ENCODE measurements around the gene KLRB1. TPM values are rescaled to one million over a fixed set of nuclear protein-coding genes. Genes with fewer than 3 reads are reported as not detected.
"Not testable (repeated sequence)": the region's sequence is repeated elsewhere in the genome, so short reads cannot be mapped to it uniquely, and the experiment has no call there.

The KLRB1 gene
- total and polyA plus RNA-seq, 4 donors, result 0.53 to 1.2 (median 0.96) TPM

DNA sequence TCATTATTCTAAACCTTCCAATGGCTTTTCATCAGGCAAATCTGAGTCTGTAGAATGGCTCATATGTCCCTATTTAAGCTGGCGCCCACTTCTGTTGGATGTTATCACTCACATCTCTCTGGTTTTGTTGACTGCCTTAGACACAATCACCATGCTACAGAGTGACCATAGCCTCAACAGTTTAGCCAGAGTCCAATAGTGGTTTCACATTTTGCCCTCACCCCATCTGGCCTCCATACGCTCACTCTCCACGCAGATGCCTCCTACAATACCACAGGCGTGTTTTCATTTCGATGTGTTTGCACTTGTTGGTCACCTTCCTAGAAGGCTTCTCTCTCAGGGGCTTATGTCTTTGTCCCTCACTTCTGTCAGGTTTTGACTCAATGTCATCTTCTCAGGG is 3.4 kb downstream of the KLRB1 start:
- Histone ChIP-seq H3K9ac (ENCODE audit: low read depth in 1 of 2, low read length in 2 of 2) (no peak overlapping the region), H3K4me1 (ENCODE audit: control insufficient read depth in 4 of 4, insufficient read depth in 4 of 4, low read length in 3 of 4) (no peaks in the 10 kb centered on the region), H3K4me3 (ENCODE audit: low read depth in 1 of 3, low read length in 3 of 3) (no peak overlapping the region), H3K27me3 (ENCODE audit: control insufficient read depth in 4 of 4, insufficient read depth in 4 of 4, low read length in 3 of 4) (no peaks in the 10 kb centered on the region), H3K36me3 (ENCODE audit: control insufficient read depth in 4 of 4, insufficient read depth in 3 of 4, low read depth in 1 of 4, low read length in 3 of 4) (no peaks in the 10 kb centered on the region), H3K27ac (ENCODE audit: low read depth in 1 of 2, low read length in 2 of 2) (no peak overlapping the region), H3K9me3 (ENCODE audit: control insufficient read depth in 4 of 4, low read length in 3 of 4) (no peaks in the 10 kb centered on the region)
- TF ChIP-seq EGR1 (IDR thresholded peaks at IDR 0.05; ENCODE audit: low read depth in 2 of 2) (no peak), RAD21 (IDR thresholded peaks at IDR 0.05) (no peak), RXRA (IDR thresholded peaks at IDR 0.05) (no peak), NR2F2 (IDR thresholded peaks at IDR 0.05) (no peak), GABPA (IDR thresholded peaks at IDR 0.05 in 1 of 2, conservative IDR thresholded peaks at IDR 0.05 in 1 of 2) (no peak), JUND (IDR thresholded peaks at IDR 0.05) (no peak), FOXA2 (IDR thresholded peaks at IDR 0.05) (no peak), SP1 (IDR thresholded peaks at IDR 0.05) (no peak), HNF4A (conservative IDR thresholded peaks at IDR 0.05) (no peak), HNF4G (IDR thresholded peaks at IDR 0.05) (no peak), TAF1 (conservative IDR thresholded peaks at IDR 0.05) (no peak), YY1 (IDR thresholded peaks at IDR 0.05) (no peak), FOXA1 (IDR thresholded peaks at IDR 0.05) (no peak)
- TF ChIP-seq, protein P1, sequence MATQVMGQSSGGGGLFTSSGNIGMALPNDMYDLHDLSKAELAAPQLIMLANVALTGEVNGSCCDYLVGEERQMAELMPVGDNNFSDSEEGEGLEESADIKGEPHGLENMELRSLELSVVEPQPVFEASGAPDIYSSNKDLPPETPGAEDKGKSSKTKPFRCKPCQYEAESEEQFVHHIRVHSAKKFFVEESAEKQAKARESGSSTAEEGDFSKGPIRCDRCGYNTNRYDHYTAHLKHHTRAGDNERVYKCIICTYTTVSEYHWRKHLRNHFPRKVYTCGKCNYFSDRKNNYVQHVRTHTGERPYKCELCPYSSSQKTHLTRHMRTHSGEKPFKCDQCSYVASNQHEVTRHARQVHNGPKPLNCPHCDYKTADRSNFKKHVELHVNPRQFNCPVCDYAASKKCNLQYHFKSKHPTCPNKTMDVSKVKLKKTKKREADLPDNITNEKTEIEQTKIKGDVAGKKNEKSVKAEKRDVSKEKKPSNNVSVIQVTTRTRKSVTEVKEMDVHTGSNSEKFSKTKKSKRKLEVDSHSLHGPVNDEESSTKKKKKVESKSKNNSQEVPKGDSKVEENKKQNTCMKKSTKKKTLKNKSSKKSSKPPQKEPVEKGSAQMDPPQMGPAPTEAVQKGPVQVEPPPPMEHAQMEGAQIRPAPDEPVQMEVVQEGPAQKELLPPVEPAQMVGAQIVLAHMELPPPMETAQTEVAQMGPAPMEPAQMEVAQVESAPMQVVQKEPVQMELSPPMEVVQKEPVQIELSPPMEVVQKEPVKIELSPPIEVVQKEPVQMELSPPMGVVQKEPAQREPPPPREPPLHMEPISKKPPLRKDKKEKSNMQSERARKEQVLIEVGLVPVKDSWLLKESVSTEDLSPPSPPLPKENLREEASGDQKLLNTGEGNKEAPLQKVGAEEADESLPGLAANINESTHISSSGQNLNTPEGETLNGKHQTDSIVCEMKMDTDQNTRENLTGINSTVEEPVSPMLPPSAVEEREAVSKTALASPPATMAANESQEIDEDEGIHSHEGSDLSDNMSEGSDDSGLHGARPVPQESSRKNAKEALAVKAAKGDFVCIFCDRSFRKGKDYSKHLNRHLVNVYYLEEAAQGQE (IDR thresholded peaks at IDR 0.05), result no peak
- TF ChIP-seq, protein P2, sequence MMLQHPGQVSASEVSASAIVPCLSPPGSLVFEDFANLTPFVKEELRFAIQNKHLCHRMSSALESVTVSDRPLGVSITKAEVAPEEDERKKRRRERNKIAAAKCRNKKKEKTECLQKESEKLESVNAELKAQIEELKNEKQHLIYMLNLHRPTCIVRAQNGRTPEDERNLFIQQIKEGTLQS (IDR thresholded peaks at IDR 0.05), result no peak
- TF ChIP-seq, protein P3, sequence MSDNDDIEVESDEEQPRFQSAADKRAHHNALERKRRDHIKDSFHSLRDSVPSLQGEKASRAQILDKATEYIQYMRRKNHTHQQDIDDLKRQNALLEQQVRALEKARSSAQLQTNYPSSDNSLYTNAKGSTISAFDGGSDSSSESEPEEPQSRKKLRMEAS (IDR thresholded peaks at IDR 0.05), result no peak
- TF ChIP-seq, protein P4, sequence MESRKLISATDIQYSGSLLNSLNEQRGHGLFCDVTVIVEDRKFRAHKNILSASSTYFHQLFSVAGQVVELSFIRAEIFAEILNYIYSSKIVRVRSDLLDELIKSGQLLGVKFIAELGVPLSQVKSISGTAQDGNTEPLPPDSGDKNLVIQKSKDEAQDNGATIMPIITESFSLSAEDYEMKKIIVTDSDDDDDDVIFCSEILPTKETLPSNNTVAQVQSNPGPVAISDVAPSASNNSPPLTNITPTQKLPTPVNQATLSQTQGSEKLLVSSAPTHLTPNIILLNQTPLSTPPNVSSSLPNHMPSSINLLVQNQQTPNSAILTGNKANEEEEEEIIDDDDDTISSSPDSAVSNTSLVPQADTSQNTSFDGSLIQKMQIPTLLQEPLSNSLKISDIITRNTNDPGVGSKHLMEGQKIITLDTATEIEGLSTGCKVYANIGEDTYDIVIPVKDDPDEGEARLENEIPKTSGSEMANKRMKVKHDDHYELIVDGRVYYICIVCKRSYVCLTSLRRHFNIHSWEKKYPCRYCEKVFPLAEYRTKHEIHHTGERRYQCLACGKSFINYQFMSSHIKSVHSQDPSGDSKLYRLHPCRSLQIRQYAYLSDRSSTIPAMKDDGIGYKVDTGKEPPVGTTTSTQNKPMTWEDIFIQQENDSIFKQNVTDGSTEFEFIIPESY (IDR thresholded peaks at IDR 0.05), result no peak
- TF ChIP-seq, protein P5, sequence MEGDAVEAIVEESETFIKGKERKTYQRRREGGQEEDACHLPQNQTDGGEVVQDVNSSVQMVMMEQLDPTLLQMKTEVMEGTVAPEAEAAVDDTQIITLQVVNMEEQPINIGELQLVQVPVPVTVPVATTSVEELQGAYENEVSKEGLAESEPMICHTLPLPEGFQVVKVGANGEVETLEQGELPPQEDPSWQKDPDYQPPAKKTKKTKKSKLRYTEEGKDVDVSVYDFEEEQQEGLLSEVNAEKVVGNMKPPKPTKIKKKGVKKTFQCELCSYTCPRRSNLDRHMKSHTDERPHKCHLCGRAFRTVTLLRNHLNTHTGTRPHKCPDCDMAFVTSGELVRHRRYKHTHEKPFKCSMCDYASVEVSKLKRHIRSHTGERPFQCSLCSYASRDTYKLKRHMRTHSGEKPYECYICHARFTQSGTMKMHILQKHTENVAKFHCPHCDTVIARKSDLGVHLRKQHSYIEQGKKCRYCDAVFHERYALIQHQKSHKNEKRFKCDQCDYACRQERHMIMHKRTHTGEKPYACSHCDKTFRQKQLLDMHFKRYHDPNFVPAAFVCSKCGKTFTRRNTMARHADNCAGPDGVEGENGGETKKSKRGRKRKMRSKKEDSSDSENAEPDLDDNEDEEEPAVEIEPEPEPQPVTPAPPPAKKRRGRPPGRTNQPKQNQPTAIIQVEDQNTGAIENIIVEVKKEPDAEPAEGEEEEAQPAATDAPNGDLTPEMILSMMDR (IDR thresholded peaks at IDR 0.05; ENCODE audit: low read depth, low read length, missing input control), result no peak
- WGBS, result 97% methylated on average over 5 of the region's 5 CpGs
- DNase-seq (ENCODE audit: low spot score), result no peak

DNA sequence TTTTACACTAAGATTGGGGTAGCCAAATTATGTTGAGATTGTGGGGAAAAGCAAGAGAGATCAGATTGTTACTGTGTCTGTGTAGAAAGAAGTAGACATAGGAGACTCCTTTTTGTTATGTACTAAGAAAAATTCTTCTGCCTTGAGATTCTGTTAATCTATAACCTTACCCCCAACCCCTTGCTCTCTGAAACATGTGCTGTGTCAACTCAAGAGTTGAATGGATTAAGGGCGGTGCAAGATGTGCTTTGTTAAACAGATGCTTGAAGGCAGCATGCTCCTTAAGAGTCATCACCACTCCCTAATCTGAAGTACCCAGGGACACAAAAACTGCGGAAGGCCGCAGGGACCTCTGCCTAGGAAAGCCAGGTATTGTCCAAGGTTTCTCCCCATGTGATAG is 7.3 kb downstream of the KLRB1 start:
- H3K27ac ChIP-seq (ENCODE audit: low read depth in 1 of 2, low read length in 2 of 2); H3K4me1 ChIP-seq (ENCODE audit: control insufficient read depth in 4 of 4, insufficient read depth in 4 of 4, low read length in 3 of 4); H3K9me3 ChIP-seq (ENCODE audit: control insufficient read depth in 4 of 4, low read length in 3 of 4); DNase-seq (ENCODE audit: low spot score); H3K9ac ChIP-seq (ENCODE audit: low read depth in 1 of 2, low read length in 2 of 2); H3K27me3 ChIP-seq (ENCODE audit: control insufficient read depth in 4 of 4, insufficient read depth in 4 of 4, low read length in 3 of 4); H3K4me3 ChIP-seq (ENCODE audit: low read depth in 1 of 3, low read length in 3 of 3); H3K36me3 ChIP-seq (ENCODE audit: control insufficient read depth in 4 of 4, insufficient read depth in 3 of 4, low read depth in 1 of 4, low read length in 3 of 4): not testable (repeated sequence)
- 75% methylated on average over 3 of the region's 3 CpGs for WGBS
